GM21737 (cell line): ENCODE data around the gene PKP3.
"Not testable (repeated sequence)": the region's sequence is repeated elsewhere in the genome, so short reads cannot be mapped to it uniquely, and the experiment has no call there.

Experiments
- ATAC-seq: cut with Tn5 transposase; IDR thresholded peaks from one replicate; pipeline ENCODE4 v1.9.1; 2021; ENCODE audit warnings: mild to moderate bottlenecking, moderate library complexity; ENCODE audit not compliant: unreplicated experiment

PKP3 gene

DNA sequence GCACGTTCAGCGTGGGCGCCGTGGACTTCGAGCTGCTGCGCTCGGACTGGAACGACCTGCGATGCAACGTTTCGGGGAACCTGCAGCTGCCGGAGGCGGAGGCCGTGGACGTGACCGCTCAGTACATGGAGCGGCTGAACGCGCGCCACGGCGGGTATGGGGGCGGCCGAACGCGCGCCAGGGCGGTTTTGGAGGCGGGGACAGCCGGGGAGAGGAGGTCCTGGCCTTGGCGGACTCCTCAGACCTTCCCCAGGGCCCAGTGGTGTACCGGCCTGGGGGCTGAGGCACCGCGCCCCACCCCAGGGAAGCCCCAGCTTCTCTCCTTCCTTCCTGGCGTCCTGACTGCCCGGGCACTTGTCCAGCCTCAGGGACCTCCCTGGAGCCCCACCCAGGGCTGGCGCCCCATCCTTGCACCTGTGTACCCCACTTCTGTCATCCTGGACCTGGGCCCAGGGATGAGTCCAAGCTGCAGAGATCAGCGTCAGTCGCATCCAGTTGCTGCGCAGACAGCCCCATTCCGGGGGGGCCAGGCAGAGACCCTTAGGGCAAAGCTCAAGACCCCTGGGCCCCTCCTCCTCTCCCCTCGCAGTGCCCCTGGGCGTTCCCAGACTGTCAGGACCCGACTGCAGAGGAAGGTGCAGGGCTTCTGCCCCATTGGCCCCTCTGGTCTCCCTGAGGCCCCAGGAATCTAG lies 16.7 kb upstream of the PKP3 start:
- ATAC-seq, result no peak

DNA sequence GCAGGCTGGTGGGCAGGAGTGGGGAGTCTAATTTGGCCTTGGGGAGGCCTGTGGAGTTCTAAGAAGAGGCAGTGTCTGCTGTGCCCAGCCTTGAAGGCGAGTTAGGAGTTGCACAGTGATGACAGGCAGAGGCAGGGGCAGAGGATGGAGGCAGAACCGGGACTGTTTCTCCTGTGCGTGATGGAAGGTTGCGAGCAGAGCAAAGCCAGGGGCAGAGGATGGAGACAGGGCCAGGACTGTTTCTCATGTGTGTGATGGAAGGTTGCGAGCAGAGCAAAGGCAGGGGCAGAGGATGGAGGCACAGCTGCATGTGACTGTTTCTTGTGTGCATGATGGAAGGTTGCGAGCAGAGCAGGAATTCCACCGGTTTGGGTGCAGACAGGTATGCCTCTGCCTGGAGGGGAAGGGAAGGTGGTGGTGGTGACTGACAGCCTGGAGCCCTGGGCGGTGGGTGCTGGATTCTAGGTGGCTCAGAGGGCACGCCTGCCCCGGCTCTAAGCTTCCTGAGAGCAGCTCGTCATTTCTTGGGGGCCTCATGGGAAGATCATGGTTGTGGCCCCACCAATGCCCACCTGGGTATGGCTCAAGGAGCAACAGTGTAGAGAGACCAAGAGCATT lies 16.0 kb upstream of the PKP3 start:
- no peak for ATAC-seq

DNA sequence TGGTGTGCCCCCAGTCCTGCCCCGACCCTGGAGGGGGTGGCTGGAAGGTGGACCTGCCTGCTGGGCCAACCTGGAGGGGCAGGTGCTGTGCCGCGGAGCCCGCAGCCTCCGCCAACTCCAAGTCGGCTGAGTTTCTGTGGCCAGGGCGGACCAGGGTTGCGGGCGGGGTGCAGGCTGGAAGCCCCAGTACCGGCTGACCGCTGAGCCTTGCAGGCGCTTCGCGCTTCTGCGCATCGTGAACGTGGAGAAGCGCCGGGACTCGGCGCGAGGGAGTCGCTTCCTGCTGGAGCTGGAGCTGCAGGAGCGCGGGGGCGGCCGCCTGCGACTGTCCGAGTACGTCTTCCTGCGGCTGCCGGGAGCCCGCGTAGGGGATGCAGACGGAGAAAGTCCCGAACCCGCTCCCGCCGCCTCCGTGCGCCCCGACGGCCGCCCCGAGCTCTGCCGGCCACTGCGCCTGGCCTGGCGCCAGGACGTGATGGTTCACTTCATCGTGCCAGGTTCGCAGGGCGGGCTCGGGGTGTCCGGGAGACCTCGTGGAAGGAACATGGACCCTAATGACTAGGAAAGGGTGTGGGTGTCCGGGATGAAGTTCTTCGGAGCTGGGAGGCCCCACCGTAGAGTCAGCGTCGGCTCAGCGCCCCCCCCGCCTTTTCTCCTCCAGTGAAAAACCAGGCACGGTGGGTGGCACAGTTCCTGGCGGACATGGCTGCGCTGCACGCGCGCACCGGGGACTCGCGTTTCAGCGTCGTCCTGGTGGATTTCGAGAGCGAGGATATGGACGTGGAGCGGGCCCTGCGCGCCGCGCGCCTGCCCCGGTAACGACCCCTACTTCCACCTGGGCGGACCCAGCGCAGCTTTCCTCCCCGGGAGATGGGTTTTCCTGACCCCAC lies 14.6 kb upstream of the PKP3 start:
- ATAC-seq, result no peak

DNA sequence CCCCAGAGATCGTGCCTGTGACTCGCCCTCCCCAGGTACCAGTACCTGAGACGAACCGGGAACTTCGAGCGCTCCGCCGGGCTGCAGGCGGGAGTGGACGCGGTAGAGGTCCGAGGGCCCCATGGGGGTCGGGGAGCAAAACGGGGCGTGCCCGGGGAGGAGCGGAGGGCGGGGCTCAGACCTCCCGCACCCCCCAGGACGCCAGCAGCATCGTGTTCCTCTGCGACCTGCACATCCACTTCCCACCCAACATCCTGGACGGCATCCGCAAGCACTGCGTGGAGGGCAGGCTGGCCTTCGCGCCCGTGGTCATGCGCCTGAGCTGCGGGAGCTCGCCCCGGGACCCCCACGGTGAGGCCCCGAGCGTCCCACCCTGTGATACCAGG lies 13.9 kb upstream of the PKP3 start:
- no peak for ATAC-seq

DNA sequence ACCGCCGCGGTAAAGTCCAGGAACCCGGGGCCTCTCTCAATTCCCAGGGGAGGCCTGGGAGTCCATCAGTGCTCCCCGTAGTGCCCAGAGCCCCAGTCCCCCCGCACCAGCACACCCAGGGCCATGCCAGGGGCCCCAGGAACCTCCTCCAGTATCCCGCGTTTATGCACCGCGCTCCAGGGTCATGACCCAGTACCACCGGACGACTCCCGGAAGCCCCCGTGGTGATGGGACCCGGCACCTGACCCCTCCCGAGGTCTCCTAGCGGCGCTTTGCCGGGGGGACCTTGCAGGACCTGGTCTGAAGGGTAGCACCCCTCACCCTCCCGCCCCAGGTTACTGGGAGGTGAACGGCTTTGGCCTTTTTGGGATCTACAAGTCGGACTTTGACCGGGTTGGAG lies 13.5 kb upstream of the PKP3 start:
- ATAC-seq, result no peak

DNA sequence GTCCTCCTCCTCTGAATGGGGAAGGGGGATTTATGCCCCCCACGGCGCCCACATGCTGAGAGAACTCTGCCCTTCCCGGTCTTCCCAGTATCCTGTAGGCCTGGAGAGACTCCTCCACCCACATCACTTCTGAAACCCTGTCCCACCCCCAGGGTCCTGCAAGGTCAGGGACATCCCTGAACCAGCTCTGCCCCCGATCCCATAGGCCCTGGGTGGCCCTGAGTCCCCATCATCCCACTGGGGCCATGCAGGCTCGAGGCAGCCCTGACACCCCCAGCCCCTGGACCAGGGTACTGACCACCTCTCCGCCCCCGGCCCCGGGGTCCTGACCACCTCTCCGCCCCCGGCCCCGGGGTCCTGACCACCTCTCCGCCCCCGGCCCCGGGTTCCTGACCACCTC lies 13.0 kb upstream of the PKP3 start:
- no peak for ATAC-seq

DNA sequence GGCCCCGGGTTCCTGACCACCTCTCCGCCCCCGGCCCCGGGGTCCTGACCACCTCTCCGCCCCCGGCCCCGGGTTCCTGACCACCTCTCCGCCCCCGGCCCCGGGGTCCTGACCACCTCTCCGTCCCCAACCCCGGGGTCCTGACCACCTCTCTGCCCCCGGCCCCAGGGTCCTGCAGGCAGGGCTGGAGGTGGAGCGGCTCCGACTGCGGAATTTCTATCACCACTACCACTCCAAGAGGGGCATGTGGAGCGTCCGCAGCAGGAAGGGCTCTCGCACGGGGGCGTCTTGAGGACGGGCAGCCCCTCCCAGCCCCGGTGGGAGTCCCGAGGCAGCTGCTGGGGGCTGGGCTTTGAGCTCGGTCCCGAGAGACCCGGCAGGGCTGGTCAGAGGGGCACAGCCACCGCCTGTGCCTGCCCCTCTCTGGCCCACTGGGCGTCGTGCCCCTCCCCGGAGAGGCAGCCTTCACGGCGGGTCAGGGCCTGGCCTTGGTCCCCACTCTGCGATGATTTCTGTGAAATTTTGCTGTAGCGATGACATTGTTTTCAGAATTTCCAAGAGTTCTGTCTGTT lies 12.4 kb upstream of the PKP3 start:
- ATAC-seq, result no peak

DNA sequence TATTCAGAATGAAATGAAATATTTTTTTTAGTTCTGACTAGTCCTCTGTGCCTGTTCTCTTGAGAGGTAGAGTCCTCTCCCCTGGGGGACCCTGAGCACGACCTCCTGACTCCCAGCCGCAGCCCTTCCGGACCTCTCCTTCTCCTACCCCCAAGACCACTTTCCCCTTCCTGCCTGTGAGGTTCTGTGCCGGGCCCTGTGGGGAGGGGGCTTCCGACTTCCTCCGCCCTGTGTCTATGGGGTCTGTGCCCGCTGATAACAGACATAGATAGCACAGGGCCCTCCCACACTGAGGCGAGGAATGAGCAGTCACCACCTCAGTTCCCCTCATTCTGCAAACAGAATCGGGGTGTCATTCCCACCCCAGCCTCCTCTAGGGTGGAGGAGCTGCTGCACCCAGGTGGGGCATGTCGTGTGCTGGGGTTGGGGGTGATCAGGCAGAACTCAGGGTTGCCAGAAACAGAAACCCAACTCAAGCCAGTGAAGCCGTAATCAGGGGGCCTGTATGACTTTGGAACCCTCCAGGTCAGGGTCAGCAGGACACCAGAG lies 11.9 kb upstream of the PKP3 start:
- no peak for ATAC-seq

DNA sequence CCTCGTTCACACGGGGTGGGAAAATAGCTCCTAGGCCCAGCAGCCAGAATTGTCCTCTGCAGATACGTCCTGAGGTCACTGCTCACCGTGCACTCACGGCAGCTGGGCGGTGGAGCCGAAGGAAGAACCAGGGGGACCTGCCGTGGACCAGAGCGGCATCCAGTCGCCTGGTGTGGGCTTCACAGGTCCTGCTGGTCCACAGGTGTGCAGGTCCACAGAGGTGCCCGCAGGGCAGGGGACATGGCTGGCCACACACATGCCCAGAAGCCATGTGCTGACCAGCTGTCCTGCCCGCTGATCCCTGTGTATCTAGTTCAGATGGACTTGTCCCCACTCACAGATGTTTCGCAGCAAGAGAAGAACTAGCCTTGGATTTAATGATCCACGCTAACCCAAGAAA lies 10.6 kb upstream of the PKP3 start:
- no peak for ATAC-seq

DNA sequence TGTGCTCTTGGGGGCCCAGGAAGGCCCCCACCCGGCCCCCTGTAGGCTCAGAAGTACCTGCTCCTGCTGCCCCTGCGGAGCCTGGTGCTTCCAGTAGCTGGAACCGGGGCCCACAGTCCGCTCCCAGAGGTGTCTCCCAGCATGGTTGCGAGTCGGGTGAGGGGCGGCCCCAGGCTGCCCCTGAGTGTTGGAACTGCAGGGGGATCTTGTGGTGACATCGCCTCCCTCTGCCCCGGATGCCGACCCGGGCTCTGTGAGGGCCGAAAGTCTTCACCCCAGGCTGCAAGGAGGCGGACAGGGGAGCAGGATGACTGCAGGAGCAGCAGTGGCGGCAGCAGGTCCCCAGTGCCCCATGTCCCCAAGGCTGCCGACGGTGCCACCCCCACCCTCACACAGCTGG lies 9.5 kb upstream of the PKP3 start:
- ATAC-seq, result no peak

DNA sequence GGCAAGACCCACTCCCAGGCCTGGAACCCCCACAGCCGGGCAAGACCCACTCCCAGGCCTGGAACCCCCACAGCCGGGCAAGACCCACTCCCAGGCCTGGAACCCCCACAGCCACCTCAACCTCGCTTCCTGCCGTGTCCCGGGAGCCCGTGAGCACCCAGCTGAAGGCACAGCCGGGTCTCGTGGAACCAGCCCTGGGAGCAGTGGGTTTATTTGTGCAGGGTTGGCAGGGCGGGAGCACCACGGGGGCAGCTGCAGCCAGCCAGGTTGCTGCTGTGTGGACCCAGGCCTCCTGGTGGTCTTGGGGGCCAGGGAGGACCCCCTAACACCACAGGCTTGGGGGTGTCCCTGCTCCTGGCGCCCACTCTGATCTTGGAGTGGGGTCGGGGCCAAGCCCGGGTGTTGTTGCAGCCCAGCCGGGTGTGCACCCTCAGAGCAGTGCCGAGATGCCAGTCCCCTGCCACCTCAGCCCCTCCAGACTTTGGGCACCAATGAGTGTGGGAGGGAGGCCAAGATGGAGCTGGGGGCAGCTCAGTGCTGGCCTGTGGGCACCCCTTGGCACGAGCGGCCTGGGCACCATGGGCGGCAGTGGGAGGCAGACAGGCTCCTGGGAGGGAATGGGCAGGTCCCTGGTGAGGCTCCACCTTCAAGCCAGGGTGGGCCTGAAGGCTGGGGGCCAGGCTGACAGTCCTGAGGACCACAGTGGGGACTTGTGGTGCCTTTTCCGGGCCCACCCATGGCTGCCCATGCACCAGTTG lies 8.2 kb upstream of the PKP3 start:
- ATAC-seq, result no peak

DNA sequence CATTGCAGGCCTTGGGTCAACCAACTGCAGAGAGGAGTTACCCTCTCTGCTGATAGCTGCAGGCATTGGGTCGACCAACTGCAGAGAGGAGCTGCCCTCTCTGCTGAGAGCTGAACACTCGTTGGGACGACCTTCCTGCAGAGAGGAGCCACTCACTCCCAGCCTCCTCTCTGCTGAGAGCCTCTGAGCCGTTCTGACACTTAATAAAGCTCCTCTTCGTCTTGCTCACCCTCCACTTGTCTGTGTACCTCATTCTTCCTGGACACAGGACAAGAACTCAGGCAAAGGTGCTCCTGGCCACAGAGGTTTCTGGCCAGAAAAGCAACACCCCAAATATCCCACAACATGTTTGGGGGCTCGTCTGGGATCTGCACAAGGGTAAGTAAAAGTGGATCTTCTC lies 7.5 kb upstream of the PKP3 start:
- ATAC-seq, result no peak

DNA sequence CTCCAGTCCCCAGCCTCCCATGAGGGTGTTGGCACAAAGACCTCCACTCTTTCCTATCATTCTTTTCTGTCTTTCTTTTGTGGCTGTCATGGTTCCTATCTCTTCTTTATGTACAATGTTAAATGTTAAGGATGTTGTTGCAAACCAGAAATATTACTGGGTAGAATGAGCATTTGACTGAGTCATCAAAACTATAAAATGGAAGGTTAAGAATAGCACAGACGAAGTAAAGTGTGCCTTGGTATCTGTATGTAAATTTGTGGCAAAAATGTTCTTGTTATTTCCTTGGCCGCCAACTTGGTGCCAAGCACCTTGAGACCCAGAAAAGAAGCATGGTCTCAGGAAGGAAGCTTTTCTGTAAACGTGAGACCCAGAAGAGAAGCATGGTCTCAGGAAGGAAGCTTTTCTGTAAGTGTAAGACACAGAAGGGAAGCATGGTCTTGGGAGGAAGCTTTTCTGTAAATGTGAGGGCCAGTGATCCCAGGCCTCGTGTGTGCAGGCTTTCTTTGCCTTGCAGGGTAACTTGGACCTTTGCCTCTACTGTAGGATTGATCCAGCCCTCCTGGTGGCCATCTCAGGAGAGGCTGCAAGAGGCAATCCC lies 6.7 kb upstream of the PKP3 start:
- ATAC-seq, result no peak

DNA sequence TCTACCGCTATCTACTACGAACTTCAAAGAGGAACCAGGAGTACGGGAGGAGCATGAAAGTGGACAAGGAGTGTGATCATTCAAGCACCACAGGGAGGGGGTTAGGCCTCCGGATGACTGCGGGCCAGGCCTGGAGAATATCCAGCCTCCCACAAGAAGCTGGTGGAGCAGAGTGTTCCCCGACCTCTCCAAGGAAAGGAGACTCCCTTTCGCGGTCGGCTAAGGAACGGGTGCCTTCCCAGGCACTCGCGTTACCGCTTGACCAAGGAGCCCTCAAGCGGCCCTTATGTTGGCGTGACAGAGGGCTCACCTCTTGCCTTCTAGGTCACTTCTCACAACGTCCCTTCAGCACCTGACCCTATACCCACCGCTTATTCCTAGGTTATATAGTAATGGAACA lies 4.6 kb upstream of the PKP3 start:
- not testable (repeated sequence) for ATAC-seq

DNA sequence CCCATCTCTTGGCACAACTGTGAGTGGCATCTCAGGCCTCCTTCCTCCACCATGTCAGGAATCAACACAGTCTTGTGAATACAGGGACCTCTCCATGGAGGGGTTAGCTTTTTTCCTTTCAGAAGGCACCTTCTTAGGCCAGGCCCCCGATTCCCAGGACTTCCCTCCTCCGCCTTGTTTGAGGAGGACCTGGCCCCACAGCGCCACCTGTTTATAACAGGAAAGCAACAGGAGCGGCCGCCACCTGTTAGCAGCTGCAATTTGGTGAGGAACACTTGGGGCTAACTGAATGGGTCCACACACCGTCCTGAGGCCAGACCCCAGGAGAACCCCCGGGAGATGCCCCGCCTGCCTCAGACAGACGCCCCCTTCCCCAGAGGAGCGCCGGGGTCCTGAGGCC lies 3.8 kb upstream of the PKP3 start:
- ATAC-seq, result no peak

DNA sequence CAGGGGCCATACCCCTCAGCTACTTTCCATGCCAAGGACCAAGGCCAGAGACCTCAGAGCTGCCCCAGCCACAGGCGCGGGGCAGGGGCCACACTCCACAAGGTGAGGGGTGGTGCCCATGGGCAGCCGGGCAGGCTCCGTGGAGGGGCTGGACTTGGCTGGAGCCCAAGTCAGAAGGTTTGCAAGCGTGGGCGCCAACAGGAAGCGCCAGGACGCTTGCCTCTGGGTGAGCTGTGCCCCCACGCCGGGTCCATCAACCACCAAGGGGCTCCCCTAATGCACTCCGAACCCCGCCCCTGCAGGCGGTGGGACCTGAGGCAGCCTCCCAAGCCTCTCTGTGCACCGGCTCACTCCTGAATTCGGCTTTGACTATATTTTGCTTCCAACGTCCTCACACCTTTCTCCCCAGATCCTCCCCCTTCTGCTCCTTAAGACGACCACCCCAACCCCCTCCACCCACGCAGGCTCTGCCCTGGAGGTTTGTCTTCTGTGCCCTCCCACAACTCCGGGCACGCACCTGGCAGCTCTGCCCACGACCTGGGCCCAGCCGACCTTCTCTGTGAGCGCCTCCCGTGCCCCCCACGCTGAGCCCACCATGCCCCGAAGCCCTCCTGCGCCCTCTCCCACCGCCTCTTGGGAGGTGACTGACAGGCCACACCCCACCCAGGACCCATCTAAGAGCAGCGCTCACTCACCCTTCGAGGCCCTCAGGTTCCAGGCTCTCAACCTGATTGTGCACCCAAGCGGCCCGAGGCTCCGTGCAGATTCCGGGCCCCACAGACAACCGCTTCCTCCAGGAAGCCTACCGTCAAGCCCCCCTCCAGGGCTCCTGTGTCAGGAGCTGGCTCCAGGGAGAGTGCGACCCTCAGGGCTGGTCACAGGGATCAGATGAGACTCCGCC lies 2.6 kb upstream of the PKP3 start:
- no peak for ATAC-seq

DNA sequence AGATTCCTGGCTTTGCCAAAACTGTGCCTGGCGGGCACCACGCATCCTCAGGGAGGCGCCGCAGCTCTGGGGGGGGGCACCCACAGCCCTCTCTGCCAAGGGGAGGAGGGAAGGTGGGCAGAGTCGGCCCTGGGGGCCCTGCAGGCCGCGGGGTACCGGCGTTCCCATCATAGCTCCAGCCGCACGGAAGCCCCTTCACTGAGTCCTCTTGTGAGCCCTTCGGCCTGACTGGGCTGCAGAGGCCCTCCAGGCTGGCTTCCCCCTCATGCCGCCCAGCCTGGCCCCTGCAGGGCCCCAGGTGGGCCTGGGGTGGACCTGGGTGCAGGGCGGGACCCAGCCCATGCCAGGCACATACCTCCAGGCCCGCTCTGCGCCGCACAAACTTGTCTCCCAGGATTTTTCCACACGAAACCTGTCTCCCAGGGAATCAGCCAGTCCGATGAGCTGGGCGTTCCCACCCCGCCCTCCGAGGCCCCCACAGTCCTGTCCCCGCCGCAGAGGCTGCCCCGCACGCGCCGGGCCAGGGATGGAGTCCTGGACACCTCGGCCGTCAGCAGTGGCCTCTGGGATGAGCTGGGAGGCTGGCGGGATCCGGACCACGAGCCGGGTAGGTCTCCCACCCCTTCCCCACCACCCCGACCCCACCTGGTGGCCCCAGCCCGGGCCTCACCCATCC lies 1.8 kb upstream of the PKP3 start:
- ATAC-seq, result no peak

DNA sequence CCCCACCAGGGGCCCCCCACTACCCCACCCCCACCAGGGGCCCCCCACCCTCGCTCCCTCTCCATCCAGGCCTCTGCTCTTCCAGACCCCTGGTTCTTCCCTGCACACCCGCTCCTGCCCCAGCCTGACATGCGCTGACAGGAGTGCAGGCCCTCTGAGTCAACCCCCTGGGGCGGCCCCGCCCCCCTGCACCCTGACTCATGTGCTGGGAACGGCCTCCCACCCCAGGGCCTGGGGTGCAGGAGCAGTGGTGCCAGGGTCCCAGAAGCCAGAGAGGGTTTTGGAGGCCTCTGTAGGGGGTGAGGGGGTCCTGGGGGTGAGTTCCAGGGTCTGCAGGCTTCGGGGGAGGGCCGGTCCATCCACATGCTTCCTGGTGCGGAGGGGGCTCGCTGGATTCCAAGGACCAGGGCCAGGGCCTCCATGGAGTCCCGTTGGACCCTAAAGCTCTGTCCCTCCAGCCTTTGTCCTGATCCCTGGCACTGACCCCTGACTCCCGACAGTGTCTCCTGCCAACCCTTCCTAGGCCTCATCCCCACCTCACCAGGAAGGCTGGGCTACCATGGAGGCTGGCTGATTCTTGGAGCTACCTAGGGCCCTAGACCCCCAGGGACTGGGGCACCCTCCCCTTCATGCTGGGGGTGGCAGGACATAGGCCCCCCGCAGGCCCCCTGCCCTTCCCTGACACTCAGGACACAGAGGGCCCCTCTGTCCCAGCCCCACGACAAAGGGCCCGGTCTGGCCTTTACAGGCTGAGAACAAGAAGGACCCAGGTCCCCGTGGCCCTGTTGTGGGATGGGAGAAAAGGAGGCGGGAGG lies 583 bp upstream of the PKP3 start:
- ATAC-seq, result no peak
